ENCODE measurements around the gene LRRC45.

Gene LRRC45

DNA sequence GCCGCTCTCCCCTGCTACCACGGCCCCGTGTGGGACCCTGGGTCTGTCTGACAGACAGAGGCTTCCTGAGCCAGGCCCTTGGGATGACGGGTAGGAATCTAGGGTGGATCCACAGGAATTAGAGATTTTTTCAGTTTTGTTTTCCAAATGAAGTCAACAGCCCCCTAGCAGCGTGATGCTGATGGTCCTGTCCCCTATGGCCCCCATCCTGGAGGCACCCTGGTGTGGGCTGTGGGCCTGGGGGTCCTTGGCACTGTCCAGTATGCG lies 15.9 kb upstream of the LRRC45 start:
- no peak for TF ChIP-seq JUND (IDR thresholded peaks at IDR 0.05; ENCODE audit: low read depth)
- in situ Hi-C loops (cut with HindIII; ENCODE audit: low pct_unique_long_range_greater_than_20kb, low sequenced_read_pairs): no loop called here
- DNase-seq (ENCODE audit: low read depth in 1 of 2, low spot score in 1 of 2): no peak

DNA sequence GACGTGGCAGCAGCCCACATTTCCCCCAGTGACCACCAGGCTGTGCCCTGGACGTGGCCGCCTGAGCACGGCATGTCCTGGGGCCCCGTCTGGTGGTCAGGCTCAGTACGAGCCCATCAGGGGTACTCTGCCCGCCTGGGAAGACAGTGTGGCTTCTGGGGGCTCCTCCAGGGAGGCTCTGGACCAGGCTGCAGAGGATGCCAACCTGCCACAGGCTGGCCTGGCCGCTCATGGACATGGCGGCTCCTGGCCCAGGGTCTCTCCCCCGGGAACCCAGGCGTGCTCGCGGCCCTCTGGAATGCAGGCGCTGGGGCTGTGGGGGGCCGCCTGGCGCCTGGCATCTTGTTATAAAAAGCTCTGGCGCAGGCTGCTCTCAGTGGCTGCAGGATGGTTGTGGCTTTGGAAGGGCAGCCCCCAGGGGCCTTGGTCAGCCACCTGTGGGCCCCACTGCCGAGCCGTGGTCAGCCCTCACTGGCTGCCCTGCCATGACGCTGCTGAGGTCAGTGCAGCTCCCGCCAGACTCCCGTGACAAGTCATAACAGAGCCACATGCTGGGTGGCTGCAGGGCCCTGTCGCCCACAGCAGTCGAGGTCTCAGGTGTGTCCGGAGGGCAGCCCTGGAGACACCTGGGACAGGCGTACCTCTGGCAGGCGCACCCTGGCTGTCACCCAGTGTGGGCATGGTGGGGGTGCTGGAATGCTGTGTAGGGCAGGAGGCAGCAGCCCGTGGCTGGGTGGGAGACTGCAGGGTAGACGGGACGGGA lies 15.4 kb upstream of the LRRC45 start:
- in situ Hi-C loops (cut with HindIII; ENCODE audit: low pct_unique_long_range_greater_than_20kb, low sequenced_read_pairs): no loop called here
- no peak for DNase-seq (ENCODE audit: low read depth in 1 of 2, low spot score in 1 of 2)
- TF ChIP-seq JUND (IDR thresholded peaks at IDR 0.05; ENCODE audit: low read depth): no peak

DNA sequence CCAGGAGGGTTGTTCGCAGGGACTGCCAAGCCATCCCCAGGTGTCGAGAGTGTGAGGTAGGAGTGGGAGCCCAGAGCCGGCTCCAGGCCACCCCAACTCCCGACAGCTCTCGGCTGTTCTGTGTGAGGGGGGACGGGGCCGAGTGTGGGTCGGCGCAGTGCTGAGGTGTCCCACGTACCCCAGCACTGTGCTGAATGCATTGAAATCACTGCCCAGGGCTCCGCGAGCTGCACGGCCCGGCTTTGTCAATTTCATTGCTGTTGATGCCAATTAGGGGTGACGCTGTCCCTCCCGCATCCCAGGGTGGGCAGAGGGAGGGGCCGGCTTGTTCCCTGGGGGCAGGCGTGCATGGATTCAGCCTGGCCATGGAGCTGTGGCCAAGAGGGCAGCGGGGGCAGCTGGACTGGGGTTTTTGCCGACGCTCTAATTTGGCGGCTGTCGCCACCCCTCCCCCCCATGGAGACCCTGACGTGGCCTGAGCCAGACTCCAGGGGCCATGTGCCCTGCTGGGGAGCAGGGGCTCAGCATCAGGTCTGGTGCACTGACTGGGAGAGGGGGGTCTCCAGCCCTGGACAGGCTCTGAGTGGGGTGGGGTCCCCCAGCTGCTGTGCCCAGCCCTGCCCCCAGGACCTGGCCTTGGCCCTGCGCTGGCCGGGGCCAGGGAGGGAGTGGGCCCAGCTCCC lies 14.7 kb upstream of the LRRC45 start:
- DNase-seq (ENCODE audit: low read depth in 1 of 2, low spot score in 1 of 2): no peak
- in situ Hi-C loops (cut with HindIII; ENCODE audit: low pct_unique_long_range_greater_than_20kb, low sequenced_read_pairs): no loop called here
- TF ChIP-seq JUND (IDR thresholded peaks at IDR 0.05; ENCODE audit: low read depth): no peak

DNA sequence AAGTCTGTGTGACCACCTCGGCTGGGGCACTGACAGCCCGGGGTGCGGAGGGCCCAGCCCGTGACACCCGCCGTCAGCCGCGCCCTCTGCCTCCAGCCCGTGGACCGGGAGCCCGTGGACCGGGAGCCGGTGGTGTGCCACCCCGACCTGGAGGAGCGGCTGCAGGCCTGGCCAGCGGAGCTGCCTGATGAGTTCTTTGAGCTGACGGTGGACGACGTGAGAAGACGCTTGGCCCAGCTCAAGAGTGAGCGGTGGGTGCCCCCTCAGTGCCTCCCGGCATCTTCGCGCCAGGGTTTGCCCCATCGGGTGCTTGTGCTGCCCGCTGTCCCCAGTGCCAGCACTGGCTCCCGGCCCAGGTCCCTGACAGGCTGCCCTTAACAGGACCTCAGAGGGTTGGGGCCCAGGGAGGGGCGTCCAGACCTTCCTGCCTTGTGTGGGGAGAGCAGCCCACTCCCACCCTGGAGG lies 14.1 kb upstream of the LRRC45 start:
- no peak for TF ChIP-seq JUND (IDR thresholded peaks at IDR 0.05; ENCODE audit: low read depth)
- in situ Hi-C loops (cut with HindIII; ENCODE audit: low pct_unique_long_range_greater_than_20kb, low sequenced_read_pairs): no loop called here
- no peak for DNase-seq (ENCODE audit: low read depth in 1 of 2, low spot score in 1 of 2)

DNA sequence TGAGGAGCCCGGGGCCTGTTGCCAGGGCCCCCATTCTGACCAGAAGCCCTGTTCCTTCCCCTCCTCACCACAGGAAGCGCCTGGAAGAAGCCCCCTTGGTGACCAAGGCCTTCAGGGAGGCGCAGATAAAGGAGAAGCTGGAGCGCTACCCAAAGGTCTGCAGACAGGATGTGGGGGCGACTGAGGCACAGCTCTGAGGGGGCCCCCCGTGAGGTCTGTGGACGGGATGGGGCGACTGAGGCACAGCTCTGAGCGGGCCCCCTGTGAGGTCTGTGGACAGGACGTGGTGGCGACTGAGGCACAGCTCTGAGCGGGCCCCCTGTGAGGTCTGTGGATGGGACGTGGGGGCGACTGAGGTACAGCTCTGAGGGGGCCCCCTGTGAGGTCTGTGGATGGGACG lies 13.7 kb upstream of the LRRC45 start:
- TF ChIP-seq JUND (IDR thresholded peaks at IDR 0.05; ENCODE audit: low read depth): no peak
- no peak for DNase-seq (ENCODE audit: low read depth in 1 of 2, low spot score in 1 of 2)
- in situ Hi-C loops (cut with HindIII; ENCODE audit: low pct_unique_long_range_greater_than_20kb, low sequenced_read_pairs): no loop called here

DNA sequence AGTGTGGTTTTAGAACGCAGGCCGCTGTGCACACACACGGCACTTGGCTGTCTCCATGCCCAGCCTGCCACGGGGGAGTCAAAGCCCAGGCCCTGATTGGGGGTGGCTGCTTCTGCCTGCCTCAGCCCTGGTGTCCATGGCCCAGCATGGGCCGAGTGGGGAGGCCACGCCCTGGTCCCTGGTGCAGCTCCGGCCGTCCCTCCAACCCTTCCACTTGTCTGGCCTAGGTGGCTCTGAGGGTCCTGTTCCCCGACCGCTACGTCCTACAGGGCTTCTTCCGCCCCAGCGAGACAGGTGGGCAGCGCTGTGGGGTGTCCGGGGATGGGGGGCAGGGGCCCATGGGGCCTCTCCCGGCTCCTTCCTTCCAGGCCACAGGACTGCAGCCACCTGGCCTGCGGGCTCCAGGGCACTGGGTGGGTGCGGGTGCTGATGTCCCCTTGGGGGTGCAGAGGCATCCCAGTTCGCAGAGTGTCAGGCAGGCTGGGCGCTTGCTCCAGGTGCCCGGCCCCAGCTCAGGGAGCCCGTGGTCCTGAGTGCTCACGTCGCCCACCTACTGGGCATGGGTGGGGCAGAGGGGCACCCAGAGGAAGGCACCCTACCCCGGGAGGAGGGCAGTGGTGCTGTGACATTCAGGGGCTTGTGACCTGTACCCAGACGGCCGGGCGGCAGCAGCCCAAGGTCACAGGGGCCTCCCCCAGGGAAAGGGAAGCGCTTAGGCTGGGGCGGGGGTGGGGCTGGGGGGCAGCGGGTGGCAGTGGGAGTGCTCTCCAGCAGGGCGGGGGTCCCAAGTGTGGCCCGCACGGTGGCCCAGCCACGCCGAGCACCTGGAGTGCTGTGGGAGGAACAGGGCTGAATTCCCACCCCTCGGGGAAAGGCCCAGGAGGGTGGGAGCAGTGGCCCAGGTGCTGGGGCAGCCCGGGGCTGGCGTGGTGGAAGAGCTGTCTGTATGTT lies 12.3 kb upstream of the LRRC45 start:
- no peak for DNase-seq (ENCODE audit: low read depth in 1 of 2, low spot score in 1 of 2)
- TF ChIP-seq JUND (IDR thresholded peaks at IDR 0.05; ENCODE audit: low read depth): no peak
- in situ Hi-C loops (cut with HindIII; ENCODE audit: low pct_unique_long_range_greater_than_20kb, low sequenced_read_pairs): no loop called here

DNA sequence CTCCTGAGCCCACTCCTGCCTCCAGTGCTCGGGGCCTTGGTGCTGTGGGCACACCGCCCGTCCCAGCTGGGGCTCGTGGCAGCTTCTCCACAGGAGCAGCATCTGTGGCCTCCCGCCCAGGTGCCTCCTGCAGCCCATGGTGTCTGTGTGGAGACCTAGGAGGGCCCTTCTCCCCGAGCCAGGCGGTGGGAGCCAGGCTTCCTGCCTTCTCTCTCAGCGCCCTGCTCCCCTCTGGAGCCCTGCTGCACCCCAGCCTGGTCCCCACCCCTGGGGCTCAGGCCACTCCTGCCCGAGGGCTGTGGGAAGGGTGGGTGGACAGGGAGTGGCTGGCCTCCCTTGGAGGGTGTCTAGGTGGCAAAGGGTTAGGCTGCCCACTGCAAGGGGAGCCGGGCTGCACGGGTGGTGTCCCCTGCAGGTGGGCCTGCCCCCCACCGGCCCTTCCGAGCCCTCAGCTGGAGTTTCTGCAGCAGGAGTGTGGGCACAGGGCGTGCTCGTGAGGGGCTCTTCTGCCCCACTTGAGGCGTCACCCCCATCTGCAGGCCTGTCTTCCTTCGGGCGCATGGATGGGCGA lies 11.4 kb upstream of the LRRC45 start:
- in situ Hi-C loops (cut with HindIII; ENCODE audit: low pct_unique_long_range_greater_than_20kb, low sequenced_read_pairs): no loop called here
- DNase-seq (ENCODE audit: low read depth in 1 of 2, low spot score in 1 of 2): no peak
- TF ChIP-seq JUND (IDR thresholded peaks at IDR 0.05; ENCODE audit: low read depth): no peak

DNA sequence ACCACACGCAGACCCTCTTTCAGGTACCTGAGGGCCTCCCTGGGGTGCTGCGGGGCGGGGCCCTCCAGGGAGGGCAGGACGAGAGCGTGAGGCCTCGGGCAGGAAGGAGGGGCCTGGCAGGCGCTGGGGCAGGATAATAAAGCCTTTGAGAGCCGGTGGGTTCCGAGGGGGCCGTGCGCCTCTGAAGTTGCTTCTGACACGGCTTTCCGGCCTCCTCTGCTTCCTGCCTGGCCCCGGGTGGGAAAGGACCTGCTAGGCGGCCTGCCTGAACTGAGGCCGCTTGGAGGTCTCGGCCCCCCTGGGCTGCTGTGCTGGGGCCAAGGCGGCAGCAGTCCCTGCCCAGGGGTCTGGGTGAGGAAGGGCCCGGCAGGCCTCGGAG lies 10.9 kb upstream of the LRRC45 start:
- no peak for DNase-seq (ENCODE audit: low read depth in 1 of 2, low spot score in 1 of 2)
- no peak for TF ChIP-seq JUND (IDR thresholded peaks at IDR 0.05; ENCODE audit: low read depth)
- in situ Hi-C loops (cut with HindIII; ENCODE audit: low pct_unique_long_range_greater_than_20kb, low sequenced_read_pairs): no loop called here

DNA sequence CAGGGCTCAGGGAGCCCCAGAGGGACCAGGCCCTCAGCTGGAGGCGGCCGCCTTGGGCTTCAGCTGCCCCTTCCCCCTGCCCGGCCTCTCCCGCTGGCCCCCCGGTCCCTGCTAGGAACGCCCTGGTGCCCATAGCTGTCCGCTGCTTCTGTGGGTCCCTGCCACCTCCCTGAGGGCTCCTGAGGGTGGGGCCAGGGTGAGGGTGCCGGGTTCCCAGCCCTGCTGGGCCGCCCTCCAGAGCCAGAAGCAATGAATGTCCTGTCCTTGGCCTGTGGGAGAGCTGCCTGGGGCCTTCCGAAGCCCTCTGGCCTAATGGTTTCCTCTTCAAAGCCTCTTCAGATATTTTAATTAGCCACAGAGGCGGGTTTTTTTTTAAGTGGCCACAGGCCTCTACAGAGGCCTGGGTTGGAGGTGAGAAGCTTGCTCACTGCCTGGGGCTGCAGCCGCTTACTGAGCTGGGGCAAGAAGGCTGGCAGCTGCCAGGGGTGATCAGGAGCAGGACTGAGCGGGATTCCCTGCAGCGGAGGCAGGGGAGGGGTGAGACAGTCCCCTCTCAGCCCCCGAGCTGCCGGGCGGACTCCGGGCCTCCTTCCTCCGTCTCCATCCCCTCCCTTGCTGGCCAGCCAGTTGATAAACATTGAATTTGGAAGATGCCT lies 10.3 kb upstream of the LRRC45 start:
- no peak for TF ChIP-seq JUND (IDR thresholded peaks at IDR 0.05; ENCODE audit: low read depth)
- in situ Hi-C loops (cut with HindIII; ENCODE audit: low pct_unique_long_range_greater_than_20kb, low sequenced_read_pairs): no loop called here

DNA sequence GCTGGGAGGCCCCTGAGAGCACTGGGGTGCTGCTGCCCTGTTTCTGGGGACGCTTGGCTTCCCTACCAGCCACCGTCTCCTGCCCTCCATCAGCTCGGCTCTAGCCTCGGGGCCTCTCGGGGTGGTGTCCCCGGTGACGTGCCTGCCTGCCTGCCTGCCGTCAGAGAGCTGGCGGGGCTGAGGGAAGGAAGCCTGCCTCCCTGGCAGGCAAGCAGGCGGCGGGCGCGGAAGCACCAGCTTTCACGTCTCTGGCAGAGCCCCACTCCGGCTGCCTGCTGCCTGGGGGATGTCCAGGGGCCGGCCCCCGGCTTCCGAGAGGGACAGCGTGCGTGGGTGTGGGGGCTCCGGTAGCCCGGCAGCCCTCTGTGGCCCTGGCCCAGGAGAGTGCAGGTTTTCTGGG lies 9.8 kb upstream of the LRRC45 start:
- DNase-seq (ENCODE audit: low read depth in 1 of 2, low spot score in 1 of 2): no peak
- in situ Hi-C loops (cut with HindIII; ENCODE audit: low pct_unique_long_range_greater_than_20kb, low sequenced_read_pairs): no loop called here
- no peak for TF ChIP-seq JUND (IDR thresholded peaks at IDR 0.05; ENCODE audit: low read depth)

More for the DNA sequence above, 10.3 kb upstream of the LRRC45 start:
- no peak for DNase-seq (ENCODE audit: low read depth in 1 of 2, low spot score in 1 of 2)

DNA sequence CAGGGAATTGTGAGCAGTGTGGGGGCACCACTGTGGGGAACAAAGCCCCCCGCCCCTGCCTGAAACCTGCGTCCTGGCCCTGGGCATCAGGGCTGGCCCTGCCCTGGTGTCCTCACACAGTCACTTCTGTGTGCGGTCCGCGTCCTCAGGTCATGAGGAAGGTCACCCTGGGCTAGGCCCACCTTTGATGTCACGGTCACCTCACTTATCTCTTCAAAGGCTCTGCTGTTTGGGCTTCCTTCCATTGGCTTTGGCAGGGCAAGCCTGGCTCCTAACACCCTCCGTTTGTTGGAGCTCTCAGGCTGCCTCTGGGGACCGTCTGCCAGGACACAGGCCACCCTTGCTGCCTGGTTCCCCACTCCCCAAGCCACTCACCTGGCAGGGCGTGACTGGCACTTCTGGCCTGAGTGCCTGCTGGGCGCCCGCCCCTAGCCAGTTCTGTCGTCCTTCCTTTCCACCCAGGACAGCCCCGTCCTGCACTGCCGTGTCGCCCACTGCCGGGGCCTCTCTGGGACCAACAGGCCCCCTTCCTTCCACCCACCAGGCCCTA lies 9.3 kb upstream of the LRRC45 start:
- no peak for DNase-seq (ENCODE audit: low read depth in 1 of 2, low spot score in 1 of 2)
- no peak for TF ChIP-seq JUND (IDR thresholded peaks at IDR 0.05; ENCODE audit: low read depth)

DNA sequence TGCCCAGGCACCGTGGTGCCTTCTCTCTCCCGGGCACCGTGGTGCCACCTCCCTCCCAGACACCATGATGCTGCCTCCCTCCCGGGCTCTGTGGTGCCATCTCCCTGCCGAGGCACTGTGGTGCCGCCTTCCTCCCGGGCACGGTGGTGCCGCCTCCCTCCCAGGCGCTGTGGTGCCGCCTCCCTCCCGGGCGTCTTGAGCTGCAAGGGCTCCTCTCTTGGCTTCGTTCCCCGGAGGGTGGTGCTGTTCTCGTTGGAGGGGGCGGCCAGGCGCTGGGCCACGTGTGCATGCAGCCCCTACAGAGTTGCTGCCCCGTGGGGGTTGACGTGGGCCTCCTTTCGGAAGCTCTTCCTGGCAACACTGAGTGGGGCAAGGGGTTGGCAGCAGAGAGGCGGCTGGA lies 8.7 kb upstream of the LRRC45 start:
- DNase-seq (ENCODE audit: low read depth in 1 of 2, low spot score in 1 of 2): no peak
- no peak for TF ChIP-seq JUND (IDR thresholded peaks at IDR 0.05; ENCODE audit: low read depth)
- in situ Hi-C loops (cut with HindIII; ENCODE audit: low pct_unique_long_range_greater_than_20kb, low sequenced_read_pairs): no loop called here

More for the DNA sequence above, 9.3 kb upstream of the LRRC45 start:
- in situ Hi-C loops (cut with HindIII; ENCODE audit: low pct_unique_long_range_greater_than_20kb, low sequenced_read_pairs): no loop called here

Measured in T47D (cell line).